DND-41 (cell line): ENCODE results near the gene RIMKLB.

ENCODE experiments used
- ATAC-seq: fragments of 200-7000 bp; cut with Tn5 transposase; 3 replicates; pipeline ENCODE4 v1.9.1; 2021; ENCODE audit warnings: low read depth; ENCODE audit not compliant: insufficient read depth
- DNase-seq: peaks from one replicate; pipeline ENCODE4 v3.0.0-alpha.2; 2020
- H2AFZ ChIP-seq: 2 replicates; pipeline ENCODE4 v1.6.0; 2012; ENCODE audit warnings: low read depth, low read length
- H3K27ac ChIP-seq: 2 replicates; pipeline ENCODE4 v1.5.1; 2012; ENCODE audit warnings: low read length, inconsistent platforms
- H3K27me3 ChIP-seq: fragments of 200-600 bp; sonication (generic); 2 replicates; pipeline ENCODE4 v1.6.0; 2012; ENCODE audit warnings: low read length, mild to moderate bottlenecking, inconsistent platforms; ENCODE audit not compliant: insufficient read depth, poor library complexity
- H3K36me3 ChIP-seq: 2 replicates; pipeline ENCODE4 v1.5.1; 2012; ENCODE audit warnings: low read length, inconsistent platforms; ENCODE audit not compliant: insufficient read depth
- H3K4me1 ChIP-seq: 2 replicates; pipeline ENCODE4 v1.5.1; 2012; ENCODE audit warnings: mild to moderate bottlenecking, low read length; ENCODE audit not compliant: insufficient read depth
- H3K4me2 ChIP-seq: 2 replicates; pipeline ENCODE4 v1.6.0; 2012; ENCODE audit warnings: mild to moderate bottlenecking, moderate library complexity, low read length, inconsistent platforms; ENCODE audit not compliant: insufficient read depth
- H3K4me3 ChIP-seq, 2 experiments: fragments of 200-600 bp in 1 of 2; shearing (Covaris generic) in 1 of 2; 2 replicates each; pipeline ENCODE4 v1.5.1; 2012 to 2016; ENCODE audit warnings: inconsistent platforms in 2 of 2, low read length in 2 of 2, mild to moderate bottlenecking in 2 of 2, low read depth in 1 of 2, moderate library complexity in 1 of 2
- H3K79me2 ChIP-seq: 2 replicates; pipeline ENCODE4 v1.6.0; 2012; ENCODE audit warnings: low read length, inconsistent platforms; ENCODE audit not compliant: insufficient read depth
- H3K9ac ChIP-seq: 2 replicates; pipeline ENCODE4 v1.6.0; 2012; ENCODE audit warnings: low read depth, mild to moderate bottlenecking, inconsistent platforms, low read length, moderate library complexity
- H3K9me3 ChIP-seq: 2 replicates; pipeline ENCODE4 v1.5.1; 2012; ENCODE audit warnings: low read length, moderate library complexity, mild to moderate bottlenecking, inconsistent platforms; ENCODE audit not compliant: insufficient read depth, severe bottlenecking
- H4K20me1 ChIP-seq: 2 replicates; pipeline ENCODE4 v1.6.0; 2012; ENCODE audit warnings: low read length; ENCODE audit not compliant: insufficient read depth
- CTCF ChIP-seq: IDR thresholded peaks from 2 replicates; pipeline ENCODE4 v1.5.1; 2012; ENCODE audit warnings: borderline replicate concordance, low read length, moderate library complexity, mild to moderate bottlenecking; ENCODE audit not compliant: poor library complexity, severe bottlenecking; ENCODE audit errors: extremely low read depth
- EZH2 ChIP-seq: IDR thresholded peaks from 3 replicates; pipeline ENCODE4 v1.6.1; 2012; ENCODE audit warnings: borderline replicate concordance, low read depth, mild to moderate bottlenecking, moderate library complexity, low read length, inconsistent platforms; ENCODE audit not compliant: severe bottlenecking

RIMKLB gene

GRCh38 chr12:8668441-8668840 lies 29.4 kb upstream of the RIMKLB start:
- no peak overlapping the region for H3K4me3 ChIP-seq
- no peaks in the 10 kb centered on the region for H4K20me1 ChIP-seq
- H3K9me3 ChIP-seq, result no peaks in the 10 kb centered on the region
- no peak overlapping the region for H2AFZ ChIP-seq
- no peak for DNase-seq
- no peak overlapping the region for H3K4me2 ChIP-seq
- no peak overlapping the region for H3K9ac ChIP-seq
- no peaks in the 10 kb centered on the region for H3K79me2 ChIP-seq
- TF ChIP-seq EZH2 (no peak), CTCF (no peak)
- peaks cover 6% of the 10 kb centered on the region for H3K27me3 ChIP-seq
- no peak overlapping the region for H3K27ac ChIP-seq
- H3K4me1 ChIP-seq, result no peaks in the 10 kb centered on the region
- ATAC-seq, result no peak
- H3K36me3 ChIP-seq, result no peaks in the 10 kb centered on the region

GRCh38 chr12:8672381-8672780 lies 25.4 kb upstream of the RIMKLB start:
- DNase-seq, result no peak
- TF ChIP-seq CTCF, result no peak
- Histone ChIP-seq H3K9me3 (no peaks in the 10 kb centered on the region), H4K20me1 (no peaks in the 10 kb centered on the region), H2AFZ (no peak overlapping the region), H3K27ac (no peak overlapping the region), H3K4me3 (no peak overlapping the region), H3K9ac (no peak overlapping the region), H3K4me2 (no peak overlapping the region), H3K27me3 (no peaks in the 10 kb centered on the region), H3K79me2 (no peaks in the 10 kb centered on the region), H3K36me3 (no peaks in the 10 kb centered on the region), H3K4me1 (no peaks in the 10 kb centered on the region)
- no peak for ATAC-seq

GRCh38 chr12:8675591-8676036 lies 22.2 kb upstream of the RIMKLB start:
- Histone ChIP-seq H3K4me2 (no peak overlapping the region), H3K9me3 (no peaks in the 10 kb centered on the region), H3K27ac (no peak overlapping the region), H3K9ac (no peak overlapping the region), H2AFZ (no peak overlapping the region; the same call in 1 of the 2 replicates), H3K4me1 (no peaks in the 10 kb centered on the region), H3K27me3 (no peaks in the 10 kb centered on the region), H3K36me3 (no peaks in the 10 kb centered on the region), H4K20me1 (no peaks in the 10 kb centered on the region), H3K4me3 (no peak overlapping the region), H3K79me2 (no peaks in the 10 kb centered on the region)
- ATAC-seq, result no peak
- no peak for DNase-seq
- TF ChIP-seq EZH2, result no peak
- no peak for TF ChIP-seq CTCF

- H3K9ac ChIP-seq, result no peak overlapping the region
- ATAC-seq (no peak), DNase-seq (no peak)
- H3K4me1 ChIP-seq, result no peaks in the 10 kb centered on the region
- H3K4me2 ChIP-seq, result no peak overlapping the region
- no peak overlapping the region for H3K27ac ChIP-seq
- no peaks in the 10 kb centered on the region for H3K36me3 ChIP-seq
- H3K79me2 ChIP-seq, result no peaks in the 10 kb centered on the region
- H3K4me3 ChIP-seq, result no peak overlapping the region
- H3K27me3 ChIP-seq, result no peaks in the 10 kb centered on the region
- no peak overlapping the region for H2AFZ ChIP-seq
- no peaks in the 10 kb centered on the region for H4K20me1 ChIP-seq
- TF ChIP-seq EZH2 (no peak), CTCF (no peak)
- H3K9me3 ChIP-seq, result no peaks in the 10 kb centered on the region
Measured at GRCh38 chr12:8676651-8677050, 21.1 kb upstream of the RIMKLB start.
